Hematopoietic multipotent progenitor cell (in vitro differentiated cells): ENCODE measurements around the gene PLPP4. TPM values are rescaled to one million over a fixed set of nuclear protein-coding genes. Genes with fewer than 3 reads are reported as not detected.

Experiments used
- DNase-seq, 3 donors: peaks; one replicate each; pipeline ENCODE4 v3.0.0-alpha.2; 2011 to 2015; ENCODE audit warnings: low read depth in 2 of 3, low spot score in 2 of 3
- total RNA-seq: library from RNA; depleted of rRNA; stranded (reverse); fragments of >200 nt; gene quantifications from one replicate; pipeline ENCODE4 v1.2.3, GENCODE V29; 2012

PLPP4 gene
- total RNA-seq, 1 donor = under 0.01 TPM

DNA sequence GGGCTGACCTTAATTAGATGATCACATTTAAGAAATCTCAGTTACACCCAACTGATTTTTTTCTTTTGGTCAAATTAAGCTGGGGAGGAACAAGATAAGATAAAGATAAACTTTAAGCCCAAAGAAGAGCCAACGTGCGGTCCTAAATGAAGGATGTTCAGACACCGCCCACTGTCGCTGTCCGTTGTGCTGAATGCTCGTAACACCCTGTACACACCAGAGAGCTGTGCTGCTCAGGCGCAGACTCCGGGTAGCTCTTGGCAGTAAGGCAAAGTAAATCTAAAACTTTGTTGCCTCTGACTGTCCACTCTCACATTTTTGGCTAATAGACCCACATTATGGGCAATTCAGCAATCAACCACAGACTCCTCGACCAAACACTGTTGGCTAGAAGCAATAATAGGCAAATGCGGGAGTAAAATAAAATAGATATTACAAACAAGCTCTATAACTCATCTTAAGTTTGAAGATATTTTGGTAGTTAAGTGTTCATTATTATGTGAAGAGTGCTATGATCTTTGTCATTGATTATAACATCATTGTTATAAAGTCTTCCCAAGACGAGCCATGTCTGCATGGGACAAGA, 57.1 kb downstream of the PLPP4 start:
- peak in 2 of 3 donors; percentile 35 to 73 for DNase-seq

GRCh38 chr10:120514959-120515358, 57.9 kb downstream of the PLPP4 start:
- DNase-seq = no peak

GRCh38 chr10:120515741-120516140, 58.7 kb downstream of the PLPP4 start:
- no peak for DNase-seq

DNA sequence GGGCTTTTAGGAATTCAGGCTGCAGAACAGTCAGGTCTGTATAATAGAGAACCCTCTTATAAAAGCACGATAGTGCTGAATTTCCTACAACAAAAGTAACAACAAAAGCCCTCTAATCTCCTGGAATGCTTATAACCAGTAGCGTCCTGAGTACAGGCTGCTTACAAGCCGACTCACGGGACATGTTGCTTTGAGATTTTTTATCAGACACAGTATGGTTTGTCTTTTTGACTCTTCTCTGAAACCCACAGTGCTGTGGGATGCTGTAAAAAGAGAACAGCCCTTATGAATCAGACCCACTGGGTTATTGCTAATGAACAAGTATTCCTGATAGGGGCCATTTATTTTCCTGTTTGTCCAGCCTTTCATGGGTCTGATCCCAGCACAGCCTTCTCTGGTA, 59.4 kb downstream of the PLPP4 start:
- DNase-seq = no peak

DNA sequence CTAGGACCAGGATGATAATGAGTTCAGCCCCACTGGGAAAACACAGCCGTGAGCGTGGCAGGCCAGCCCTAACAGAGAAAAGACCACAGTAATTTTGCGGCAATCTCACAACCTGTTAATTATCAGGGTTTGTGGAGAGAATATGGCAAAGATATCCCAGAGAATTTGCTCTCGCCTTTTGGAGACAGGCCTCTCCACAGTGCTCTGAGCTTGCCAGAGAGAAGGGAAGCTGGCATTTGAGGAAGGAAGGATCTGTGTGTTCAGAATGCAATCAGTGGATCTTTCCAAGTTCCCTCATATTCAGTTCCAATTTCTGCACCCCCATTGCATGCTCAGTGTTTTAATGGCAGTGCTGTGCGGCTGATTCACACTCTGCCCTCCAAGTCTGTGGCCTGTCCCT, 60.2 kb downstream of the PLPP4 start:
- no peak for DNase-seq

- DNase-seq = no peak
These were observed 61.0 kb downstream of the PLPP4 start for GRCh38 chr10:120517881-120518484.

GRCh38 chr10:120521880-120522279, 64.9 kb downstream of the PLPP4 start:
- DNase-seq = no peak

DNA sequence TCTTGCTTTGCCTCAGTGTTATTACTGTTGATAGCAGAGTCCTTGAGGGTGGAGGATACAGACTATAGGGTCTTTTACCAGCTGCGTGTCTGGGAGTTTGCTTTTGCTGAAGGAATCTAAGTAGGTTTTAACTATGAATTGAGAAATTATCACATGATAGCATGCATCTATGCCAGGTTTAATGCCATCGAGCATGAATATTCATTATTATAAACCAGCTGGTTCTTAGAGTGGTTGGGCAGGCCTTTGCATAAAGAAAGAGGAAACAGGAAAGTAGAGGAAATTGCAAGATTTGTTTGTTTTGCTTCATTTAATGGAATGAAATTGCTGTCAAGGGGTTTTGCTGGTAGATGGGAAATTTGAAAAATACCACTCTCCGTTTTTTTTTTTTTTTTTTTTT, 70.7 kb downstream of the PLPP4 start:
- no peak for DNase-seq

- no peak for DNase-seq
These were observed 73.7 kb downstream of the PLPP4 start for GRCh38 chr10:120530699-120531098.

- DNase-seq = no peak
These were observed 81.1 kb downstream of the PLPP4 start for GRCh38 chr10:120538091-120538490.

- no peak for DNase-seq
These were observed 82.0 kb downstream of the PLPP4 start for GRCh38 chr10:120539076-120539475.

DNA sequence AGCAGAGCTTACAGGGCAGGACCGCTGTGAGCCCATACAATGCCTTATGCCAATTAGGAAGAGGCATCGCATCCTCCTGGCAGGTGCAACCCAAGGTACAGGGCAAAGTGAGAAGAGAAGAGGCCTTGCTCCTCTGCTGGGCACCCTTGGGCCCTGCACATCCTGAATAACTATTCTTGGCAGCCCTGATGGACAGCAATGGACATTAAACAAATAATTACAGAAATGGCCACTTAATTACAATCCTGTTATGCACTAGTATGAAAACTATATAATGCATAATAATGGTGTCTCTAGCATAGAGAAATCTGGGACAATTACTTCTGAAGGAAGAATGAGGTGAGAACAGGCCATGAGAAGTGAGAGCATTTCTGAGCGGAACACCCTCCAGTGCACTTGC, 83.5 kb downstream of the PLPP4 start:
- no peak for DNase-seq

- DNase-seq = no peak
These were observed 85.0 kb downstream of the PLPP4 start for GRCh38 chr10:120541984-120542383.

- no peak for DNase-seq
These were observed 85.6 kb downstream of the PLPP4 start for GRCh38 chr10:120542591-120542990.

GRCh38 chr10:120543291-120543690, 86.3 kb downstream of the PLPP4 start:
- DNase-seq = no peak

DNA sequence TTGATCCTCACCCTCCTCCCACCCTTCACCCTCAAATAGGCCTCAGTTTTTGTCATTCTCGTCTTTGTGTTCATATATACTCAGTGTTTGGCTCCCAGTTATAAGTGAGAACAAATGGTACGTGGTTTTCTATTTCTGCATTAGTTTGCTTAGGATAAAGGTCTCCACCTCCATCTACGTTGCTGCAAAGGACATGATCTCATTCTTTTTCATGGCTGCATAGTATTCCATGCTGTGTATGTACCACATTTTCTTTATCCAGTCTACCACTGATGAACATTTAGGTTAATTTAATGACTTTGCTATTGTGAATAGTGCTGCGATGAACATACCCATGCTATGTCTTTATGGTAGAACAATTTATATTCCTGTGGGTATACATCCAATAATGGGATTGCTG, 91.2 kb downstream of the PLPP4 start:
- no peak for DNase-seq

DNA sequence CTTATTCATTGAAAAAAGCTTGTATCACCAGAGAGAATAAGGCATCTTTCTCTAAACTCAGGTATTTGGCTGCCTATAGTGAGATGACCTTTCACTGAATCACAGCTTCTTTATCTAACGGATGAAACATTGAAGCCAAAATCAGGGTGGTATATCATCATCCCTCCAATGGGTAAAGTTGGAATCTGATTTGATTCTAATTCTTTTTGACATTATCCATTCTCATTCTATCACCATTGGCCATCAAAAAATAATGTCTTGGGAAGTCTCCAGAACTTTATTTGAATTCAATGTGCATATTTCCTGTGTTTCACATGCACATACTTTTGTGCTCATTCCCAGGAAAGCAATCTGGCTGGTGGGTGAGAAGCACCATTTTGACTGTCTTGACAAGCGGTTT, 95.2 kb downstream of the PLPP4 start:
- no peak for DNase-seq

DNA sequence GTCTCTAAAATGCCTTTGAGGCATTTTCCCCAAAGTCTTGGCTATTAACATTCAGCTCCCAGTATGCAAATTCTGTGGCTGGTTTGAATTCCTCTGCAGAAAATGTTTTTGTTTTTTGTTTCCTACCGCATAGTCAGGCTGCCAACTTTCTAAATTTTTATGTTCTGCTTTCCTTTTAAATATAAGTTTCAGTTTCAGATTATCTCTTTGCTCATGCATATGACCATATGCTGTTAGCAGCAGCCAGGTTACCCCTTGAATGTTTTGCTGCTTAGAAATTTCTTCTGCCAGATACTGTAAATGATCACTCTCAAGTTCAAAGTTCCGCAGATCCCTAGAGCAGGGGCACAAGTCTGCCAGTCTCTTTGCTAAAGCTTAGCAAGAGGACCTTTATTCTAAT, 96.9 kb downstream of the PLPP4 start:
- no peak for DNase-seq

DNA sequence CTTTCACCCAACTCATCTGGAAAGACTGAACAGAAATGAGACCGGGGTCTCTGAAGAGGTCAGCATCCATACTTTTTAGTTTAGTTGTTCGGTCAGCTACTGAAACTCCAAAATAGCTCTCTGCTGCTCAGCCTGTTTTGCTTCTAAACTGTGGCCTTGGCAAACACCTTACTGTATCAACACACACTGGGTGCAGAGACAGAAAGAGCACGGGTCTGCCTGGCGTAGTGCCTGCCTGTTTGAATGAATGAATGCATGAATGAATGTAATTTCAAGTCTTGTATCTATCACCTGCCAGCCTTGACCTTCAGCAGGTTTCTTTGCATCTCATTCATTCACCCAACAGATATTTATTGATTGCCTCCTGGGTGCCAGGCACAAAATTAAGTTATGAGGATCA, 98.4 kb downstream of the PLPP4 start:
- DNase-seq = no peak

DNA sequence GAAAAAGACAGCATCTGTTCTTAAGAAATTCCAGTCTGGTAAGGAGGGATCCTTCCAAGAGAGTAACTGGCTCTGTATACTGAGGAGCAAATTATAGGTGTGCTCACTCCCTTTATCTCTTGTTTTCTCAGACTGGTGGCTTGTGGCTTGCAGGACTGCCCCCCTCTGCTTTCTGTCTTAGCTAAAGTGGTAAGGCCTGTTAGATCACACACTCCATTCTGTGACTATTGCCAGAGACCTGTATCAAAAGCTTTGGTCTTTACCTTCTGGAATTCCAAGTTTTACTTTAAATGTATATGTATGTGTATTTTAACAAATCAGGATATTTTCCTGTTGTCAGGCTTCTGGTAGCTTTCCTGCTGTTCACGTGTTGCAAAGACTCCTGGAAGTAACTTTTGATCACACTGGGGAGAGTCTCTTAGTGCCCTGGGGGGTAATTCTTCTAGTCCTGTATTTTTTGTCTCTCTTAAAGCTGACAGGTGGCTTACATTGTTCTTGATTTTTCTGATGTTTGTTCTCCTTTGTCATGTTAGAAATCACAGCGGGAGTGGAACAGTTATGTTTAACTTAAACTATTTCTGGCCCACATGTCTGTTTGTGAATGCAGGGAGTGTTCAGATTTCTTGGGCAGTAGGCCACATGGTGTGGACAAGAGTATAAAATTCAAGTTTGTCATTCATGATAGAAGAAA, 99.0 kb downstream of the PLPP4 start:
- no peak for DNase-seq

GRCh38 chr10:120557311-120557710, 100.3 kb downstream of the PLPP4 start:
- DNase-seq = no peak

- DNase-seq = peak in 1 of 3 donors; percentile 20
These were observed 102.8 kb downstream of the PLPP4 start for GRCh38 chr10:120559800-120560199.
